ENCODE data around the gene TAB3.

DNA sequence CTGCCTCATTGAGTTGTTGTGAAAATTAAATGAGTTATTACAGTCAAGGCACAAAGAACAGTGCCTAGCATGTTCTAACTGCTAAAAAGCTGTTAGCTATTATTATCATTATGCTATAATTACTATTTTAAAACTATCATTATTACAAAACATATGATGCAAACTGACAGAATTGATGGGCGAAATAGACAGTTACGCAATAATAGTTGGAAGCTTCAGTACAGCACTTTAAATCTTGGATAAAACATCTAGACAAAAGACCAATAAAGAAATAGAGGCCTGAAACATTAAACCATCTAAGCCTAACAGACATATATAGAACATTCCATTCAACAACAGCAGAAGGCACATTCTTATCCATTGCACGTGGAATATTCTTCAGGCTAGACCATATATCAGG is 73.0 kb downstream of the TAB3 start:
- TF ChIP-seq, protein P1, sequence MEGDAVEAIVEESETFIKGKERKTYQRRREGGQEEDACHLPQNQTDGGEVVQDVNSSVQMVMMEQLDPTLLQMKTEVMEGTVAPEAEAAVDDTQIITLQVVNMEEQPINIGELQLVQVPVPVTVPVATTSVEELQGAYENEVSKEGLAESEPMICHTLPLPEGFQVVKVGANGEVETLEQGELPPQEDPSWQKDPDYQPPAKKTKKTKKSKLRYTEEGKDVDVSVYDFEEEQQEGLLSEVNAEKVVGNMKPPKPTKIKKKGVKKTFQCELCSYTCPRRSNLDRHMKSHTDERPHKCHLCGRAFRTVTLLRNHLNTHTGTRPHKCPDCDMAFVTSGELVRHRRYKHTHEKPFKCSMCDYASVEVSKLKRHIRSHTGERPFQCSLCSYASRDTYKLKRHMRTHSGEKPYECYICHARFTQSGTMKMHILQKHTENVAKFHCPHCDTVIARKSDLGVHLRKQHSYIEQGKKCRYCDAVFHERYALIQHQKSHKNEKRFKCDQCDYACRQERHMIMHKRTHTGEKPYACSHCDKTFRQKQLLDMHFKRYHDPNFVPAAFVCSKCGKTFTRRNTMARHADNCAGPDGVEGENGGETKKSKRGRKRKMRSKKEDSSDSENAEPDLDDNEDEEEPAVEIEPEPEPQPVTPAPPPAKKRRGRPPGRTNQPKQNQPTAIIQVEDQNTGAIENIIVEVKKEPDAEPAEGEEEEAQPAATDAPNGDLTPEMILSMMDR (IDR thresholded peaks at IDR 0.05), result no peak
- TF ChIP-seq EP300 (IDR thresholded peaks at IDR 0.05), result no peak
